Ascending aorta (tissue), 2 donors: Measurements from ENCODE around the gene CNDP2. TPM values are rescaled to one million over a fixed set of nuclear protein-coding genes. Genes with fewer than 3 reads are reported as not detected.

ENCODE experiments used
- DNase-seq, 2 donors: peaks; one replicate each; pipeline ENCODE4 v3.0.0-alpha.2; 2019; ENCODE audit warnings: low spot score in 2 of 2
- H3K27ac ChIP-seq, 2 donors: fragments of 200-600 bp; sonication (generic); one replicate each; pipeline ENCODE4 v1.5.1; 2016 to 2017; ENCODE audit warnings: mild to moderate bottlenecking in 1 of 2
- H3K27me3 ChIP-seq: fragments of 200-600 bp; sonication (generic); one replicate; pipeline ENCODE4 v1.5.1; 2017
- H3K36me3 ChIP-seq, 2 donors: fragments of 200-600 bp; sonication (generic); one replicate each; pipeline ENCODE4 v1.5.1; 2016
- H3K4me1 ChIP-seq, 2 donors: fragments of 200-600 bp; sonication (generic); one replicate each; pipeline ENCODE4 v1.5.1; 2016 to 2017; ENCODE audit warnings: mild to moderate bottlenecking in 1 of 2
- H3K4me3 ChIP-seq, 2 donors: fragments of 200-600 bp; sonication (generic); one replicate each; pipeline ENCODE4 v1.5.1; 2016 to 2017; ENCODE audit warnings: mild to moderate bottlenecking in 1 of 2
- H3K9me3 ChIP-seq, 2 donors: fragments of 200-600 bp; sonication (generic); one replicate each; pipeline ENCODE4 v1.5.1; 2016
- intact Hi-C: fragments of 100-400 bp; cut with DNase I; formaldehyde crosslinking; loops from one replicate; pipeline ENCODE4 v1.15.1; 2023
- total RNA-seq: library from RNA; depleted of rRNA; stranded (reverse); fragments of >200 nt; gene quantifications from one replicate; pipeline ENCODE4 v1.1.0, GENCODE V29; 2016
- TF ChIP-seq, protein P1 (sequence below), 3 experiments: fragments of 200-600 bp in 2 of 3; fragments of 450-650 bp in 1 of 3; sonication (generic) in 2 of 3; IDR thresholded peaks; one replicate each; pipeline ENCODE4 v1.5.1; 2016 to 2019; ENCODE audit warnings: antibody characterized with exemption in 3 of 3, mild to moderate bottlenecking in 1 of 3, moderate library complexity in 1 of 3

The CNDP2 gene
- total RNA-seq, 1 donor from 2014 or later, result 33.5 TPM

DNA sequence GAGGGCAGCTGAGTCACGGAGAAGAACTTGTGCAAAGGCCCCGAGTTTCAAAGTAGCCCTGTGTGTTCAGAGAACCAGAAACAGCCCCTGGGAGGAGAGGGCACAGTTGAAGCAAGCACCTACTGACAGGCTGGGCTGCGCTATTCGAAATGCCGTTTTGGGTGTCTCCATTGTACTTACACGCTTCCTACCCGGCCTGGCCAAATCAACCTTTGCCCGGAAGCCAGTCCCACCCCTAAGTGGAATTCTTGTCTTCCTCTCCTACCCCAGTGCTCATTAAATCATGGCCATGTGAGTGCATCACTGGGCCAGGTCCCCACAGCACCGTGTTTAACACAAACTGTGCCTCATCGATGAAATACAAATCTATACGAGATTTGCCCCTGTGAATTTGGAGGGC lies 45.0 kb upstream of the CNDP2 start:
- no peaks in the 10 kb centered on the region for H3K36me3 ChIP-seq
- H3K4me1 ChIP-seq, result peaks cover 0 to 2% of the 10 kb centered on the region in 2 donors
- no peak overlapping the region for H3K27ac ChIP-seq
- no peak overlapping the region for H3K4me3 ChIP-seq
- no peaks in the 10 kb centered on the region for H3K9me3 ChIP-seq
- H3K27me3 ChIP-seq, result no peaks in the 10 kb centered on the region
- intact Hi-C loops, result no loop called here
- TF ChIP-seq, protein P1, sequence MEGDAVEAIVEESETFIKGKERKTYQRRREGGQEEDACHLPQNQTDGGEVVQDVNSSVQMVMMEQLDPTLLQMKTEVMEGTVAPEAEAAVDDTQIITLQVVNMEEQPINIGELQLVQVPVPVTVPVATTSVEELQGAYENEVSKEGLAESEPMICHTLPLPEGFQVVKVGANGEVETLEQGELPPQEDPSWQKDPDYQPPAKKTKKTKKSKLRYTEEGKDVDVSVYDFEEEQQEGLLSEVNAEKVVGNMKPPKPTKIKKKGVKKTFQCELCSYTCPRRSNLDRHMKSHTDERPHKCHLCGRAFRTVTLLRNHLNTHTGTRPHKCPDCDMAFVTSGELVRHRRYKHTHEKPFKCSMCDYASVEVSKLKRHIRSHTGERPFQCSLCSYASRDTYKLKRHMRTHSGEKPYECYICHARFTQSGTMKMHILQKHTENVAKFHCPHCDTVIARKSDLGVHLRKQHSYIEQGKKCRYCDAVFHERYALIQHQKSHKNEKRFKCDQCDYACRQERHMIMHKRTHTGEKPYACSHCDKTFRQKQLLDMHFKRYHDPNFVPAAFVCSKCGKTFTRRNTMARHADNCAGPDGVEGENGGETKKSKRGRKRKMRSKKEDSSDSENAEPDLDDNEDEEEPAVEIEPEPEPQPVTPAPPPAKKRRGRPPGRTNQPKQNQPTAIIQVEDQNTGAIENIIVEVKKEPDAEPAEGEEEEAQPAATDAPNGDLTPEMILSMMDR (IDR thresholded peaks at IDR 0.05), result no peak
- peak in 1 of 2 donors; percentile 34 for DNase-seq

DNA sequence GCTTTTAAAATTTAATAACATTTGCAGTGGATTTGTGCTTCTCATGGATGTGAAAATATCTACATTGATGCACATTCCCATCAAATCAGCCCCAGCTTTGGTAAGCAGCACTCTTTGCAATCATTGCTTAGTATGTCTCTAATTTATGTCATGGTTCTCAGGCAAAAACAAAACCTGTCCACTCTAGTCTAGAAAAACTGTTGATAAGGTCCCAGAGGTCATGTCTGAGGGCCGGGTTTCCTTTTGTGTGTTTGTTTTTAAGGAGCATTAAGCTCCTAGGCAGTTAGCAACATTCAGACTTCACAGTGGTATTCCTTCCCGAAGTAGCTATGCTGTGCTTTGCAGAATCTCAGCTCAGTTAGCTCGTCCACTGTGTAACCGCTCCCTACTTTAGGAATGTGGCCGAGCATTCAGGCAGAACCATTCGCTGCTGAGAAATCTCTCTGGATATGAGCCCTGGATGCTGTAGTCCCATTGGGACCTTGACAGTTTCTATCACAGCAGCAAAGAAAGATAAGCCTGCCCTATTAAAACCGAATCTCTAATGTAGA lies 43.1 kb upstream of the CNDP2 start:
- peaks cover 5% of the 10 kb centered on the region for H3K27me3 ChIP-seq
- no peak overlapping the region for H3K27ac ChIP-seq
- H3K4me3 ChIP-seq, result no peak overlapping the region
- no peaks in the 10 kb centered on the region for H3K9me3 ChIP-seq
- H3K36me3 ChIP-seq, result no peaks in the 10 kb centered on the region
- intact Hi-C loops, result no loop called here
- TF ChIP-seq, protein P1 (IDR thresholded peaks at IDR 0.05), result no peak
- DNase-seq, result no peak
- H3K4me1 ChIP-seq, result peaks cover 0 to 7% of the 10 kb centered on the region in 2 donors

DNA sequence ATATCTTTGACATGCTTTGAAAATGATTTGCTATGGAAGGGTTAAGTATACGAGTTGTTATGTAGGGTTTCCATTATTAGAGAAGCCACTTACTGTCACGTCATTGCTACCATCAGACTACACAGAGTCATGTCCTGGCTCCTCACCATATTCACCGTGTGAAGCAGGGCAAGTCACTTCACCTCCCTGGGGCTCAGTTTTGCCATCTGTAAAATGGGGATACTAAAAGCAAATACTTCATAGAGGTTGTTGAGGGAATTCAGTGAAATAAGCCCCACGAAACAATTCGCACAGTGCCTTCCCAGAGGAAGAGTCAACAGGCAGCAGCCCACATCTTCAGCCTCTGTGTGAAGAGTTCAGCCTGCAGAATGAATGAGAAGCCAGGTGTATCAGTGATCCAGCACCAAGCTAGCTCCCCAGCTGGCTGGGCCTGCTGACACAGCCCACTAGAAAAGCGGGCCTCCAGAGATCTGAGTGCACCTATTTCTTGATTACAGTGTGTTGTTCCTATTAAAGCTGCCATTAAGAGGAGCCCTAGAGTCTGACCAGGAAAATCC lies 42.4 kb upstream of the CNDP2 start:
- no peak for DNase-seq
- H3K27ac ChIP-seq, result no peak overlapping the region
- no peak overlapping the region for H3K4me3 ChIP-seq
- no peaks in the 10 kb centered on the region for H3K36me3 ChIP-seq
- intact Hi-C loops, result no loop called here
- H3K27me3 ChIP-seq, result peaks cover 5% of the 10 kb centered on the region
- peaks cover 0 to 7% of the 10 kb centered on the region in 2 donors for H3K4me1 ChIP-seq
- no peaks in the 10 kb centered on the region for H3K9me3 ChIP-seq
- TF ChIP-seq, protein P1 (IDR thresholded peaks at IDR 0.05), result no peak

DNA sequence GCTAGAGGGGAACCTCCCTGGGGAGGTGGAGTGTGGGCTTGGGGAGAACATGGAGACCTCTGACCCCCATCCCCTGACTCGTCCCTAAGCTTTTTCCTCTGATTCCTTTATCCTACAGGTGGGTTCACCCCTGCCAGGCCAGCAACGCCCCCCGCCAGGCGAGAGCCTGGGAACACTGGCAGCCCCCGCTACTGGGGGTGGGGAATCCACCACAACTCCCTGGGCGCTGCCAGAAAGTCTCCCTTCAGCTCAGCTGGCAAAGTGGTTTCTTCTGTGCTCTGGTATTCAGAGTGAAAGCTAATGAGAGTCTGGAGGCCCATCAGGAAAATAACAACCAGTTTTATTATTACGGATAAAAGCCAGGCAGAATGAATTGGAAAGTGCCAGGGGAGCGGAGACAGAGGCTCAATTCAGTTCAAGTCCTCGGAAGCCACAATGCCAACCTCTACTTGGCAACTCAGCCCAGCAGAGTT lies 41.8 kb upstream of the CNDP2 start:
- no peak for DNase-seq
- Histone ChIP-seq H3K36me3 (no peaks in the 10 kb centered on the region), H3K27me3 (peaks cover 5% of the 10 kb centered on the region), H3K4me1 (peaks cover 0 to 7% of the 10 kb centered on the region in 2 donors), H3K27ac (no peak overlapping the region), H3K9me3 (no peaks in the 10 kb centered on the region), H3K4me3 (no peak overlapping the region)
- intact Hi-C loops, result no loop called here
- TF ChIP-seq, protein P1 (IDR thresholded peaks at IDR 0.05), result no peak

DNA sequence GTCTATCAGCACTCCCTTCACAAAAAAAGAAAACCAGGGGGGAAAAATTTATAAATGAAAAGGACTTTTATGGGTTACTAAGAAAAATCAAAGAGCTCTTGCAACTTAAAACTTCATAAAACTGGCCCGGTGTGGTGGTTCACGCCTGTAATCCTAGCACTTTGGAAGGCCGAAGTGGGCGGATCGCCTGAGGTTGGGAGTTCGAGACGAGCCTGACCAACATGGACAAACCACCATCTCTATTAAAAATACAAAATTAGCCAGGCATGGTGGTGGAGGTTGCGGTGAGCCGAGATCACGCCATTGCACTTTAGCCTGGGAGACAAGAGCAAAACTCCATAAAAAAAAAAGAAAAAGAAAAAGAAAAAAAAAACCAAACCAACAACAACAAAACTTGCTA lies 40.8 kb upstream of the CNDP2 start:
- Histone ChIP-seq H3K4me1 (peaks cover 0 to 7% of the 10 kb centered on the region in 2 donors), H3K36me3 (no peaks in the 10 kb centered on the region), H3K9me3 (no peaks in the 10 kb centered on the region), H3K4me3 (no peak overlapping the region), H3K27me3 (peaks cover 5% of the 10 kb centered on the region), H3K27ac (no peak overlapping the region)
- intact Hi-C loops, result loop anchor here (5.0 kb wide), 1 partner anchor 53 kb away; no protein-coding TSS in a partner anchor
- TF ChIP-seq, protein P1 (IDR thresholded peaks at IDR 0.05), result no peak
- no peak for DNase-seq
